A549 (cell line): ENCODE measurements around the gene VGF.

ENCODE experiments used
- CTCF ChIP-seq: fragments of >200 bp; sonication (Bioruptor Twin); formaldehyde crosslinking; IDR thresholded peaks from 3 replicates; pipeline ENCODE4 v1.5.1; 2016
- ELK1 ChIP-seq: fragments of 150-350 bp; IDR thresholded peaks from 2 replicates; pipeline ENCODE4 v1.6.1; 2014; ENCODE audit warnings: low read depth, mild to moderate bottlenecking, low read length
- EP300 ChIP-seq, 2 experiments: fragments of >200 bp; sonication (Bioruptor Twin); formaldehyde crosslinking; IDR thresholded peaks; 2 replicates in 1 of 2; 3 replicates in 1 of 2; pipeline ENCODE4 v1.6.1; 2016 to 2017
- ESRRA ChIP-seq: fragments of 150-350 bp; IDR thresholded peaks from 2 replicates; pipeline ENCODE4 v1.6.1; 2014; ENCODE audit warnings: mild to moderate bottlenecking, low read length, borderline replicate concordance
- JUN ChIP-seq, 2 experiments: fragments of >200 bp; sonication (Bioruptor Twin); formaldehyde crosslinking; IDR thresholded peaks; 2 replicates in 1 of 2; 3 replicates in 1 of 2; pipeline ENCODE4 v1.6.1; 2016 to 2017
- MAX ChIP-seq: IDR thresholded peaks from 2 replicates; pipeline ENCODE4 v1.6.1; 2012
- POLR2A ChIP-seq: IDR thresholded peaks from 2 replicates; pipeline ENCODE4 v1.6.1; 2012; ENCODE audit warnings: mild to moderate bottlenecking, low read length
- POLR2AphosphoS2 ChIP-seq: conservative IDR thresholded peaks from 2 replicates; pipeline ENCODE4 v1.6.1; 2012; ENCODE audit warnings: low read length, improper control_type of control experiment, inconsistent platforms
- RFX5 ChIP-seq: fragments of 450-650 bp; IDR thresholded peaks from 2 replicates; pipeline ENCODE4 v1.7.1; 2014; ENCODE audit warnings: antibody characterized with exemption, mild to moderate bottlenecking, moderate library complexity
- ZNF302 ChIP-seq: fragments of 250-450 bp; sonication (Bioruptor Pico); IDR thresholded peaks from 2 replicates; pipeline ENCODE4 v1.9.0; 2021; ENCODE audit warnings: inconsistent platforms, mild to moderate bottlenecking, moderate library complexity

- TF ChIP-seq MAX (peak; percentile 69), CTCF (no peak), EP300 (IDR thresholded peaks at IDR 0.05) (no peak), RFX5 (no peak), POLR2A (no peak), ELK1 (no peak), ESRRA (no peak), ZNF302 (no peak), POLR2AphosphoS2 (no peak), JUN (IDR thresholded peaks at IDR 0.05) (no peak; a peak in 1 of 5 replicates)
Measured at GRCh38 chr7:101128040-101128834, 37.1 kb downstream of the VGF start.
